Measurements from ENCODE around the gene RNF141.

The RNF141 gene

DNA sequence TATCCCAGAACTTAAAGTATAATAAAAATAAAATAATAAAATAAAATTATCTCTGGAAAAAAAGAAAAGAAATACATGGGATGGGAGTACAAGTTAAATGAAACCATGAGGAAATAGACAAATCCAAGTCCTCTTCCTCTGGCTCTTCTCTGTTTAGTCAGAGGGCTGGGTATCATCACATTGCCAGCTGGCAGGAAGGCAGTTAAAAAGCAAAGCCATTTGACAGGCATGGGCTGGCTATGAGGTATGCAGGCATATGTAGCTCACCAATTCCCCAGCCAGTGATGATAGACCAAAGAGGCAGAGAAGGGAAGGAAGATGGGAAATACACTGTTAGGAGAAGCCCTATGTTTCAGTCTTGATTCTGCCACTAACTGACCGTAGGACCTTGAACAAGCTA lies 21.0 kb upstream of the RNF141 start:
- Histone ChIP-seq H3K36me3 (ENCODE audit: control insufficient read depth, insufficient read depth, low read length) (no peaks in the 10 kb centered on the region), H3K9me3 (ENCODE audit: control insufficient read depth, insufficient read depth, low read length) (no peaks in the 10 kb centered on the region), H3K27ac (ENCODE audit: low read length) (no peak overlapping the region), H3K4me3 (ENCODE audit: low read length) (no peak overlapping the region), H3K27me3 (ENCODE audit: control insufficient read depth, insufficient read depth, low read length) (no peaks in the 10 kb centered on the region), H3K4me1 (ENCODE audit: control insufficient read depth, insufficient read depth, low read length) (no peaks in the 10 kb centered on the region)
- no CpG with 5 or more reads among the region's 1 CpG for WGBS (ENCODE audit: insufficient coverage, insufficient read length)
- no peak for DNase-seq (ENCODE audit: low read depth, low spot score)

DNA sequence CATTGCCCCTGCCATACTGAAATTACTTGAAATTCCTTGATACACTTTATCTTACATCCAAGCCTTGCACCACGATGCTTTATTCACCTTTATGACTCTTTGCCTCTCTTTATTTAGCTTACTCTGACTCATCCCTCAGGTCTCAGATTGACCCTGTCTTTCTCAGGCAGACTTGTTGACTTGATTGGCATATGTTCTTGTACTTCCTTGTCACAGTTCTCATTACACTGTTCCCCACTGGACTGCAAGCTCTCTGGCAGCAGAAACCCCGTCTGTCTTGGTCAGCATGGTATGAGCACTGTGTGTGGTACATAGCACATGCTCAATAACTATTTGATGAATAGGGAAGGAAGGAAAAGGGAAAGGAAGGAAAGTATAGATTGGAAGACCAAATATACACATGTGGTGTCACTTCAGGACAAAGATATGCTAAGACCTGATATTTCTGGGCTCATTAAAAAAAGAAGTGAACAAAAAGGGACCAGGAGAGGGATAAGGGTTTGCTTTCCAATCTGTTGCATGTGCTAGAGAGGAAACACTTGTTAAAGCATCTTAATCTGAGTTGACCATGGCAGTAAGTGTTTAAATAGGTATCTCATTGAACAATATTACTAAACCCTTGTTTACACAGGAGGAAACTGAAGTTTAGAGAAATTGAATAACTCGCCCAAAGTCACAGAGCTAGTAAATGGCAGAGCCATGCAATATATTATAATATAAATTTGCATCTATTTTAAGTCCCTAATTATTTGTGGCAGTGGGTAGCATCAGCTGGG lies 20.2 kb upstream of the RNF141 start:
- H3K36me3 ChIP-seq (ENCODE audit: control insufficient read depth, insufficient read depth, low read length): no peaks in the 10 kb centered on the region
- H3K27me3 ChIP-seq (ENCODE audit: control insufficient read depth, insufficient read depth, low read length): no peaks in the 10 kb centered on the region
- no CpG with 5 or more reads among the region's 3 CpGs for WGBS (ENCODE audit: insufficient coverage, insufficient read length)
- no peak for DNase-seq (ENCODE audit: low read depth, low spot score)
- no peak overlapping the region for H3K4me3 ChIP-seq (ENCODE audit: low read length)
- no peaks in the 10 kb centered on the region for H3K9me3 ChIP-seq (ENCODE audit: control insufficient read depth, insufficient read depth, low read length)
- H3K4me1 ChIP-seq (ENCODE audit: control insufficient read depth, insufficient read depth, low read length): no peaks in the 10 kb centered on the region
- H3K27ac ChIP-seq (ENCODE audit: low read length): no peak overlapping the region

DNA sequence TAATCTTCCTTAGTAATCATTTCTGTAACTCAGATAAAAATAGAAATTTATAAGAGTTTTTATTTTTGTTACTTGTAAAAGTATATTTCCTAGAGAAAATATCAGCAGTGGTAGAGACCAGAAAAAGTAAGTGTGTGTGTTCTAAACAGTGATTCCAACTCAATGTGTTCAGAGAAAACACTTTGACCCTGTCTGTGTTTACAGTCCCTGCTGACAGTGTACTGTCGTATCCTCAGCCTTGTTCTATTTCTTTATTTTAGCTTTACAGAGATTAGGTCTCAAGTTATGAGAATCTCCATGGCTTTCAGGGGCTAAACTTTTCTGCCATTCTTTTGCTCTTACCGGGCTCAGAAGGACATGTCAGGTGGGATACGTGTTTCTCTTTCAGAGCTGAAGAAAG lies 17.3 kb upstream of the RNF141 start:
- Histone ChIP-seq H3K27ac (ENCODE audit: low read length) (no peak overlapping the region), H3K4me3 (ENCODE audit: low read length) (no peak overlapping the region), H3K36me3 (ENCODE audit: control insufficient read depth, insufficient read depth, low read length) (no peaks in the 10 kb centered on the region), H3K9me3 (ENCODE audit: control insufficient read depth, insufficient read depth, low read length) (no peaks in the 10 kb centered on the region), H3K27me3 (ENCODE audit: control insufficient read depth, insufficient read depth, low read length) (no peaks in the 10 kb centered on the region), H3K4me1 (ENCODE audit: control insufficient read depth, insufficient read depth, low read length) (no peaks in the 10 kb centered on the region)
- DNase-seq (ENCODE audit: low read depth, low spot score): no peak
- no CpG with 5 or more reads among the region's 3 CpGs for WGBS (ENCODE audit: insufficient coverage, insufficient read length)

DNA sequence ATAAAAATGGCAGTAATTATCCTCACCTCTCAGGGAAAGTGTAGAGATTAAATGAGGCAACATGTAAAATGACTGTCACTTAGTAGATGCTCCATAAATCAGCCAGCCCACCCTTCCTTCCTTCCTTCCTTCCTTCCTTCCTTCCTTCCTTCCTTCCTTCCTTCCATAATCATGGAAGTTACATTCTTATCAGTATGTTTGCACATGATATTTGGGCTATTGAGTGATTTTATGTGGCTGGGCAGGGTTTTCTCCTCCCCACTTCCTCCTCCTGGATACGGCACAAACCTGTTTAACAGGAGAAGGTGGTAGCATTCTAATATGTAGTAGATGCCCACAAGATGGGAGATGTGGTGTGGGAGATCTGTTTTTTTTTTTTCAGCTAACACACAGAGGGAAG lies 15.6 kb upstream of the RNF141 start:
- Histone ChIP-seq H3K36me3 (ENCODE audit: control insufficient read depth, insufficient read depth, low read length) (no peaks in the 10 kb centered on the region), H3K27ac (ENCODE audit: low read length) (no peak overlapping the region), H3K4me1 (ENCODE audit: control insufficient read depth, insufficient read depth, low read length) (no peaks in the 10 kb centered on the region), H3K27me3 (ENCODE audit: control insufficient read depth, insufficient read depth, low read length) (no peaks in the 10 kb centered on the region), H3K9me3 (ENCODE audit: control insufficient read depth, insufficient read depth, low read length) (no peaks in the 10 kb centered on the region), H3K4me3 (ENCODE audit: low read length) (no peak overlapping the region)
- WGBS (ENCODE audit: insufficient coverage, insufficient read length): no CpG with 5 or more reads among the region's 1 CpG
- no peak for DNase-seq (ENCODE audit: low read depth, low spot score)

DNA sequence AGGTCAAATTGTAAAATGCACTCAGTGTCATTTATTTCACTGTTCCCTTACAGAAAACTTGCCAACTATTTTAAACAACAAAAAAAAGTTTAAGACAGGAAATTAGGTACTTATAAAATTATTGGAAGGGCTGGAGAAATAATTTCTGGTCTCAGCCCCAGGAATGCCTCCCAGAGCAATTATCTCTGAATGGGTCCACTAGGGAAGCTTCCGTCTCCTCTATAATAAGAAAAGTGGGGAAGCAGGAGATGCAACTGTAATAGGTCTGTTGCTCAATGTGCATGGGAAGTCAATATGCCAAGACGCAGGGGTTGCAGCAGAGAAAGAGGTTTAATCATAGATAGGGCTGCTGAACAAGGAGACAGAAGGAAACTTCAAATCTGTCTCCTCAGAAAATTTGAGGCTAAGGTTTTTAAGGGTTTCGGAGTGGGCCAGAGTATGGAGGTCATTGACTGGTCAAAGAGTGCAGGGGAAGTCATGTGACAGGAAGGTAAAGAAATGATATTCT lies 10.9 kb upstream of the RNF141 start:
- WGBS (ENCODE audit: insufficient coverage, insufficient read length): no CpG with 5 or more reads among the region's 3 CpGs
- no peaks in the 10 kb centered on the region for H3K36me3 ChIP-seq (ENCODE audit: control insufficient read depth, insufficient read depth, low read length)

DNA sequence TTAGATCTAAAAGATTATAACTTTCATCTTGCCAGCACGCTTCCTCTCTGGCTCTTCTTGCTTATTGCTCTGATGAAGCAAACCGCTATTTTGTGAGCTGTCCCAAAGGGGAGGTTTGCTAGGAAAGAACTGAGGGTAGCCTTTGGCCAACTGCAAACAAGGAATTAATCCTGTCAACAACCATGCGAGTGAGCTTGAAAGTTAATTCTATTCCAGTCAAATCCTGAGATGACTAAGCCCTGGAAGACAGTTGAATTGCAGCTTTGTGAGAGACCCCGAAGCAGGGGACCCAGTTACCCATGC lies 10.3 kb upstream of the RNF141 start:
- no CpG with 5 or more reads among the region's 4 CpGs for WGBS (ENCODE audit: insufficient coverage, insufficient read length)
- Histone ChIP-seq H3K27me3 (ENCODE audit: control insufficient read depth, insufficient read depth, low read length) (no peaks in the 10 kb centered on the region), H3K27ac (ENCODE audit: low read length) (no peak overlapping the region), H3K36me3 (ENCODE audit: control insufficient read depth, insufficient read depth, low read length) (no peaks in the 10 kb centered on the region), H3K4me3 (ENCODE audit: low read length) (no peak overlapping the region), H3K9me3 (ENCODE audit: control insufficient read depth, insufficient read depth, low read length) (no peaks in the 10 kb centered on the region), H3K4me1 (ENCODE audit: control insufficient read depth, insufficient read depth, low read length) (no peaks in the 10 kb centered on the region)
- DNase-seq (ENCODE audit: low read depth, low spot score): no peak

More for the DNA sequence above, 10.9 kb upstream of the RNF141 start:
- no peaks in the 10 kb centered on the region for H3K4me1 ChIP-seq (ENCODE audit: control insufficient read depth, insufficient read depth, low read length)
- no peaks in the 10 kb centered on the region for H3K9me3 ChIP-seq (ENCODE audit: control insufficient read depth, insufficient read depth, low read length)
- H3K27me3 ChIP-seq (ENCODE audit: control insufficient read depth, insufficient read depth, low read length): no peaks in the 10 kb centered on the region
- H3K27ac ChIP-seq (ENCODE audit: low read length): no peak overlapping the region
- DNase-seq (ENCODE audit: low read depth, low spot score): no peak
- H3K4me3 ChIP-seq (ENCODE audit: low read length): no peak overlapping the region

DNA sequence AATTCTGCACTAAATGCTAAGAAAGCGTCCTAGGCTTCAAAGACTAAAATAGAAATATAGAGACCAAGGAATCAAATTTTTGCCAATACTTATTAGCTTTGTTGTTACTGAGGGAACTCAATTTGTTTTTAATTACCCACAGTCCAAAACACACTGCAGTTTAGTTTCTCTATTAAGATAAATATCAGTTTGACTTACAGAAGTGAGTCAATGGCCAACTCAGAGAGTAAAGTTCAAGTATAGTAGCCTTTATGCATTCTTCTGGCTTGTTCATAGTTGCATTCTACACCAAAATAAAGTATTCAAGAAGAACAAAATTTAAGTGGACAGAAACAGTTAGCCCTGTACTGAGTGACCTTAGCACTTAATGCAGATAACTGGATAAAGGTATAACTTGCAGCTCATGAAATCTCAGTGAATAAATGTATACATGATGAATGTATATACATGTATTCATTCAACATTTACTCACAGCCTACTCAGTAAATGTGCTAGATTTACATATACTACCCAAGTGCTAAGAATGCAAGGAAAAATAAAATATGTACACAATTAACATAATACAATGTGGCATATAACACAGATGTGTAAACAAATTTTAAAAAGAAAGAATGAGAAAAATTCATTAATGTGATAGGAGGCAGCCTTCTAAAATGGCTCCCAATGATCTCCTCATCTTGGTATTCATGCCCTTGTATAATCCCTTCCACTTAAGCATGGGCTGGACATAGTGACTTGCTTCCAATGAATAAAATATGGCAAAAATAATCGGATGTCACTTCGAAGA lies 9.7 kb upstream of the RNF141 start:
- H3K4me1 ChIP-seq (ENCODE audit: control insufficient read depth, insufficient read depth, low read length): no peaks in the 10 kb centered on the region
- no peaks in the 10 kb centered on the region for H3K36me3 ChIP-seq (ENCODE audit: control insufficient read depth, insufficient read depth, low read length)
- no peak overlapping the region for H3K27ac ChIP-seq (ENCODE audit: low read length)
- DNase-seq (ENCODE audit: low read depth, low spot score): no peak
- H3K4me3 ChIP-seq (ENCODE audit: low read length): no peak overlapping the region
- H3K9me3 ChIP-seq (ENCODE audit: control insufficient read depth, insufficient read depth, low read length): no peaks in the 10 kb centered on the region
- no peaks in the 10 kb centered on the region for H3K27me3 ChIP-seq (ENCODE audit: control insufficient read depth, insufficient read depth, low read length)
- no CpG with 5 or more reads among the region's 3 CpGs for WGBS (ENCODE audit: insufficient coverage, insufficient read length)

DNA sequence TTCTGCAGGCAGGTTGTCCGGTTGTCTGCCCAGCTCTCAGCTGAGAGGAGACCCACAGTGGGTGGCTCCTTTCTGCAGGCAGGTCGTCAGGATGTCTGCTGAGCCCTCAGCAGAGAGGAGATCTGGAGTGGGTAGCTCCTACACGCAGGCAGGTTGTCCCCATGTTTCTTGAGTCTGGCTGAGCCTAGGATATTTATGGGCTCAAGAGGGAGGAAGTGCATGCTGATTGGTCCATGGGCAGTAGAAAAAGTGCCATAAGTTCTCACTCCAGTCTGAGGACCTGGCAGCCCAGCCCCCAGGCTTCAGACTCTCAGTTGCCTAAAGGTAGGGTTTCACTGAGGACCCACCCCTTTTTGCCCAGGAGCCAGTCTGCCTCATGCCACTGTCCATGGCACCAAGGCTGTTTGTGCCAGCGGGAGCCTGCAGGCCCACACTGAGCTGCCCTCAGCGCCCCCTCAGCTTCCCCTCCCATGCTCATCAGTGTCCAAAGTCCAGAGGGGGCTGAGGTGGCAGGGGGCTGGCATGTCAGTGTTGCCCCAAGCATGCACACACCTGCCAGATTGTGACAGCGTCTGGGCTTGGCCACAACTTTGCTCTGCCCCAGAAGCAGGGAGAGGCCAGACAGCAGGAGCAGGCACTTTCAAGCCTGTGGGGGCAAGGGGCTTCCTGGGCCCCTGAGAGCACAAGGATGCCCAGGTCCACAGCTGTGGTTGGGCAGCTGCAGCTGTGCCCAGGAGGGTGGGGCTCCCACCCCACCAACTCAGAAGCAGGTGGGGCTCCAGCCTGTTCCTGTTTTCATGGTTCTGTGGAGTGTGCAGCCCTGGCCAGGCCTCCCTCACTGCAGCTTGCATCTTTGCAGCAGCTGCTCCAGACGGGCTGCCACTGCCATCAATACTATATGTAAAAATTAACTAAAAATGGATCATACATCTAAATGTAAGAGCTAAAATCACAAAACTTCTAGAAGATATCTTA lies 3.8 kb upstream of the RNF141 start:
- H3K9me3 ChIP-seq (ENCODE audit: control insufficient read depth, insufficient read depth, low read length): no peaks in the 10 kb centered on the region
- H3K27ac ChIP-seq (ENCODE audit: low read length): no peak overlapping the region
- H3K27me3 ChIP-seq (ENCODE audit: control insufficient read depth, insufficient read depth, low read length): no peaks in the 10 kb centered on the region
- no CpG with 5 or more reads among the region's 7 CpGs for WGBS (ENCODE audit: insufficient coverage, insufficient read length)
- peaks cover 1% of the 10 kb centered on the region; the same call in 1 of the 2 replicates for H3K4me1 ChIP-seq (ENCODE audit: control insufficient read depth, insufficient read depth, low read length)
- H3K4me3 ChIP-seq (ENCODE audit: low read length): no peak overlapping the region
- no peaks in the 10 kb centered on the region for H3K36me3 ChIP-seq (ENCODE audit: control insufficient read depth, insufficient read depth, low read length)
- DNase-seq (ENCODE audit: low read depth, low spot score): no peak

DNA sequence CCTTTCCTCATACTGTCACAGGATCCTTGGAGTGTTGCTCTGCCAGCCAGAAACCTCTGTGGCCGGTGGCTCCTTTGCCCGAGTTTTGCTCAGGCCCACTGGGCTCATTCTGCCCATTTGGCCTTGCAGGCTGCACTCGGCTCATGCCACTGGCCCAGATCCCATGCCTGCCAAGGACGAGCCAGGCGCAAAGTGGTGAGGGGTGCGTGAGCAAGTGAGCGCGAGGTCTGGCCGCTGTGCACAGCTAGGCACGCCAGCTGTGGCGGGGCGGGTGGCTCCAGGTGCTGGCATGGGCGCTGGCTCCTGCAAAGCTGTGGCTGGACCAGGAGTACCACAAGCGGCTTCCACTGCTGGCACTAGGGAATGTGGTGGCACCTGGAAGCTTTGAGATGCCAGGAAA lies 2.8 kb upstream of the RNF141 start:
- H3K9me3 ChIP-seq (ENCODE audit: control insufficient read depth, insufficient read depth, low read length): no peaks in the 10 kb centered on the region
- no peak overlapping the region for H3K4me3 ChIP-seq (ENCODE audit: low read length)
- no peaks in the 10 kb centered on the region for H3K36me3 ChIP-seq (ENCODE audit: control insufficient read depth, insufficient read depth, low read length)
- H3K4me1 ChIP-seq (ENCODE audit: control insufficient read depth, insufficient read depth, low read length): peaks cover 1% of the 10 kb centered on the region; the same call in 1 of the 2 replicates
- WGBS (ENCODE audit: insufficient coverage, insufficient read length): no CpG with 5 or more reads among the region's 14 CpGs
- DNase-seq (ENCODE audit: low read depth, low spot score): no peak
- no peaks in the 10 kb centered on the region for H3K27me3 ChIP-seq (ENCODE audit: control insufficient read depth, insufficient read depth, low read length)
- no peak overlapping the region for H3K27ac ChIP-seq (ENCODE audit: low read length)

DNA sequence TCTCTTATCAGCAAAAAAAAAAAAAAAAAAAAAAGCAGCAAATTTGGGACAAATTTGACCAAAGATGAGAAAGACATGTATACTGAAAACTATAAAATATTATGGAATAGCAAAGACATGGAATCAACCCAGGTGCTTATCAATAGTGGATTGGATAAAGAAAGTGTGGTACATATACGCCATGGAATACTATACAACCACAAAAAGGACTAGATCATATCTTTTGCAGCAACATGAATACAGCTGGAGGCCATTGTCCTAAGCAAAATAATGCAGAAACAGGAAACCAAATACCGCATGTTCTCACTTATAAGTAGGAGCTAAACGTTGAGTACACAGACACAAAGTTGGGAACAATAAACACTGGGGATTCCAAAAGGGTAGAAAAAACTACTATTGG lies 1.8 kb upstream of the RNF141 start:
- WGBS (ENCODE audit: insufficient coverage, insufficient read length): no CpG with 5 or more reads among the region's 3 CpGs
- Histone ChIP-seq H3K36me3 (ENCODE audit: control insufficient read depth, insufficient read depth, low read length) (no peaks in the 10 kb centered on the region), H3K9me3 (ENCODE audit: control insufficient read depth, insufficient read depth, low read length) (no peaks in the 10 kb centered on the region), H3K27ac (ENCODE audit: low read length) (no peak overlapping the region), H3K4me1 (ENCODE audit: control insufficient read depth, insufficient read depth, low read length) (peaks cover 1% of the 10 kb centered on the region; the same call in 1 of the 2 replicates), H3K4me3 (ENCODE audit: low read length) (no peak overlapping the region), H3K27me3 (ENCODE audit: control insufficient read depth, insufficient read depth, low read length) (no peaks in the 10 kb centered on the region)
- no peak for DNase-seq (ENCODE audit: low read depth, low spot score)

Measured in iPS DF 6.9 (cell line).